Activated CD4-positive, alpha-beta T cell treated with anti-CD3 and anti-CD28 coated beads, Interleukin-2, amount 10 ng/mL, durations not matched to agents 7 days and 5 days (primary cell): Measurements from ENCODE around the gene PHKG2. TPM values are rescaled to one million over a fixed set of nuclear protein-coding genes. Genes with fewer than 3 reads are reported as not detected.

Experiments used
- CTCF ChIA-PET: fragments of 350-600 bp; sonication (Branson Sonifier 250); formaldehyde crosslinking; loops from one replicate; lab custom pipeline; 2021; ENCODE audit warnings: antibody characterized with exemption; lab: Charles Lee
- POLR2A ChIA-PET: fragments of 350-600 bp; sonication (Branson Sonifier 250); formaldehyde crosslinking; loops from one replicate; lab custom pipeline; 2021; ENCODE audit warnings: antibody characterized with exemption; lab: Charles Lee
- DNase-seq: peaks from one replicate; pipeline ENCODE4 v3.0.0-alpha.2; 2020
- H3K27ac Mint-ChIP-seq: one replicate; pipeline ENCODE4 v1.8.0; 2021; ENCODE audit warnings: mild to moderate bottlenecking, moderate library complexity, mixed read lengths
- H3K27me3 Mint-ChIP-seq: one replicate; pipeline ENCODE4 v1.8.0; 2021; ENCODE audit warnings: mixed read lengths
- H3K36me3 Mint-ChIP-seq: one replicate; pipeline ENCODE4 v1.8.0; 2021; ENCODE audit warnings: low read depth, mixed read lengths
- H3K4me1 Mint-ChIP-seq: one replicate; pipeline ENCODE4 v1.8.0; 2021; ENCODE audit warnings: mixed read lengths
- H3K4me3 Mint-ChIP-seq: one replicate; pipeline ENCODE4 v1.8.0; 2021; ENCODE audit warnings: mild to moderate bottlenecking, moderate library complexity, mixed read lengths
- H3K9me3 Mint-ChIP-seq: one replicate; pipeline ENCODE4 v1.8.0; 2021; ENCODE audit warnings: mixed read lengths
- total RNA-seq, 2 experiments: library from RNA; stranded (reverse); gene quantifications; one replicate each; pipeline ENCODE4 v1.2.3, GENCODE V29; 2021

PHKG2 gene
- total RNA-seq, 2 experiments from 2014 or later, result 41.1 to 43.4 TPM

DNA sequence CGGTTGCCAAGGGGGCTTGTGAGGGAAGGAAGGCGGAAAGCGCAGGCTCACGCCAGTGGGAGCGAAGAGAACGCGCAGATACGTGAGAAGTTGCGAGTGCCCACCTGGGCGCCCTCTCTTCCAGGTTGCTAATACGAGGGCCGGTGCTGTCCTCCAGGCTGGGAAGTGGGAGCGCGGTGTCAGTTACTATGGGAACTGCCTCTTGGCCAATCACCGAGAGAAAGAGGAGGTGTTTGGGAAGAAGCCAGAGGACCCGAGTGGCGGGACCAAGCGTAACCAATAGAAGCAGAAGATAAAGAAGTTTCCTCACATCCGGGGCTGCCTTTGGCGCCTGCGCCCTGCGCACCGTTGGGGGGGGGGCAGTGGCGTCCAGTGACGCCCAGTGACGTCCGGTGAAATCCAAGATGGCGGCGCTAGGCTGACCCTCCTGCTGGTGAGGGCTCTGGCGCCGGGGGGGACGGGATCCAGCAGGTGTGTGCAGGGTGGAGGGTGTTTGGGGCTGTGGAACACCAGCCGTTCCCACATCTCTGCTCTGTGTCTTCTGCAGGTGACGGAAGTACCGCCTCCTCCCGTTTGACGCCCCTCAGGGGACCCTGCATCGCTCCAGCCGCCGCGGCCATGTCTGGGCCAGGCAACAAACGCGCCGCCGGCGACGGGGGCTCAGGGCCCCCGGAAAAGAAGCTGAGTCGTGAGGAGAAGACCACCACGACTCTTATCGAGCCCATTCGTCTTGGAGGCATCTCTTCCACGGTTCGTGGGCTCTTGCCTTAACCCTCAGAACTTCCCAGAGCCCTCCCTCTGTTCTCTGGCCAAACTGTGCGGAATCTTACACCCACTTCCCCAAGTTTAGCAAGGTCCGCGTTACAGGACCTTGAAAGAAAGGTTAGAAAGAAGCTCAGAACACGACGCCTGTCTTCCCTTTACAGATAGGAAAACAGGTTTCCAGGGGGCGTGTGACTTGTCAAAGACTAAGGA lies 14.0 kb downstream of the PHKG2 start, which contains the start of the genes CFAP119 and RNF40:
TSS of gene CFAP119 (minus strand) at position 135 of the 975 bp plus-strand sequence. CDS start 314 bp downstream, outside the sequence.
TSS of gene RNF40 (plus strand) at position 395 of the 975 bp plus-strand sequence. CDS start at position 619, 224 bp downstream.
- Mint-ChIP-seq H3K27ac (peak within 1 kb of the TSS; percentile 93), H3K9me3 (no peaks in the 10 kb centered on the region), H3K4me3 (peak within 1 kb of the TSS; percentile 98), H3K36me3 (peaks cover 28% of the 10 kb centered on the region), H3K27me3 (no peaks in the 10 kb centered on the region), H3K4me1 (peaks cover 32% of the 10 kb centered on the region)
- ChIA-PET CTCF (interaction anchor here (1.4 kb wide), 1 partner anchor 13 kb away, joined by 3 read pairs; the partner anchor contains the start of gene PHKG2), POLR2A (interaction anchor here (0.7 kb wide), 1 partner anchor 11 kb away, joined by 3 read pairs; no protein-coding TSS in a partner anchor)
- DNase-seq, result peak; percentile 94

DNA sequence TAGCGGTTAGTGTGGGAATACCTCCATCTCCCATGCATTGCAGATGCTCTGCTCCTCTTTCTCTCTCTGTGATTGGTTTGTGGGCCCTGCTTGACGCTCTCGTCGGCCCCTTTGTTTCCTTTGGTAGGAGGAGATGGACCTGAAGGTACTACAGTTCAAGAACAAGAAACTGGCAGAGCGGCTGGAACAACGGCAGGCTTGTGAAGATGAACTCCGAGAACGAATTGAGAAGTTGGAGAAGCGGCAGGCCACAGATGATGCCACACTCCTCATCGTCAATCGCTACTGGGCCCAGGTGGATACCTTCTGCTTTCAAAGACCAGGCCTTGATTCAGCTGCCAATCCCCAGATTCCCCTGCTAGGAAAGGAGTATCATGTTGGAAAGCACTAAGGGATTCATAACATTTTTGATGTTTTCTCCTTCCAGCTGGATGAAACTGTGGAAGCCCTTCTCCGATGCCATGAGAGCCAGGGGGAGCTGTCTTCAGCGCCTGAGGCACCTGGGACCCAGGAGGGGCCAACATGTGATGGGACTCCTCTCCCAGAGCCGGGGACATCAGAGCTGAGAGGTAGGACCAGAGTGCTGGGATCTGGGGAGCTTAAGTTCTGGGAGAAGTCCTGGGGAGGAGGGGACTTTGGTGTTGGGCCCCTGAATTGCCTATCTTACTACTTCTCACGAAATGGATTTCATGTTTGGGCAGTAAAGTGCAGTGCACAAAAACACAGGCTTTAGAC lies 14.9 kb downstream of the PHKG2 start:
- Mint-ChIP-seq H3K27me3 (no peaks in the 10 kb centered on the region), H3K27ac (peak overlapping the region; percentile 93), H3K36me3 (peaks cover 34% of the 10 kb centered on the region), H3K4me3 (peak overlapping the region; percentile 98), H3K4me1 (peaks cover 32% of the 10 kb centered on the region), H3K9me3 (no peaks in the 10 kb centered on the region)
- ChIA-PET CTCF (interaction anchor here (0.7 to 1.4 kb wide), 3 partner anchors 14 to 38 kb away, joined by 3 read pairs; partner anchors contain the start of gene PHKG2), POLR2A (no interaction called here)
- DNase-seq, result no peak

DNA sequence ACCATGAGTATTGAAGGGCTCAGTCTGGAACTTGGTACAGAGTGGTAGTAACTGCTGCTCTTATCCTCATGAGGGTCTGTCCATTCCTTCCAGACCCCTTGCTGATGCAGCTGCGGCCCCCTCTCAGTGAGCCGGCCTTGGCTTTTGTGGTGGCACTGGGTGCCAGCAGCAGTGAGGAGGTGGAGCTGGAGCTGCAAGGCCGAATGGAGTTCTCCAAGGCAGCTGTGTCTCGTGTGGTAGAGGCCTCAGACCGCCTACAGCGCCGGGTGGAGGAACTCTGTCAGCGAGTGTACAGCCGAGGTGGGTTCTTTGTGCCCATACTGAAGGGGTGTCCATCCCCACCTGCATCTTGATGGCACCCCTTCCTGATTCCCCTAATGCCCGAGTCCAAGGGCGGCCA lies 15.9 kb downstream of the PHKG2 start:
- Mint-ChIP-seq H3K27me3 (no peaks in the 10 kb centered on the region), H3K4me3 (peak overlapping the region; percentile 45), H3K36me3 (peaks cover 40% of the 10 kb centered on the region), H3K4me1 (peaks cover 32% of the 10 kb centered on the region), H3K27ac (no peak overlapping the region), H3K9me3 (no peaks in the 10 kb centered on the region)
- ChIA-PET POLR2A (no interaction called here), CTCF (interaction anchor here (1.3 kb wide), 1 partner anchor 39 kb away, joined by 3 read pairs; no protein-coding TSS in a partner anchor)
- no peak for DNase-seq

DNA sequence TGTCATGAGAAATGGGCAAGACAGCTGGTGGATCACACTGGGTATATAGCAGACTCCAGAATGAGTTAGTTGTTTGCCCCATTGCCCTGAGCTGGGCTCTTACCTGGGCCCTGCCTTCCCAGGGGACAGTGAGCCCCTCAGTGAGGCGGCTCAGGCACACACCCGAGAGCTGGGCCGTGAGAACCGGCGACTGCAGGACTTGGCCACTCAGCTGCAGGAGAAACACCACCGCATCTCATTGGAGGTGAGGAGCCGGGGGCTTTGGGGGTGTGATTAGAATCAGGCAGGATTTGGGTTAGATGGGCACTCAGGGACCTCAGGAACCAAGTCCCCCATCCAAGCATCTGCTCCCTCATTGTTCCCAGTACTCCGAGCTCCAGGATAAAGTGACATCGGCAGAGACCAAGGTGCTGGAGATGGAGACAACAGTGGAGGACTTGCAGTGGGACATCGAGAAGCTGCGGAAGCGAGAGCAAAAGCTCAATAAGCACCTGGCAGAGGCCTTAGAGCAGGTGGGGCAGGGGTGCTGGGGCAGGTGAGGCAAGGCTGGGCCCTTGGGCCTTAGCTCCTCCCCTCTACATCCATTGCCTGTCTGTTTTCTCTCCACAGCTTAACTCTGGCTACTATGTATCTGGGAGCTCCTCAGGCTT lies 16.7 kb downstream of the PHKG2 start:
- POLR2A ChIA-PET, result no interaction called here
- Mint-ChIP-seq H3K36me3 (peaks cover 47% of the 10 kb centered on the region), H3K27me3 (no peaks in the 10 kb centered on the region), H3K4me3 (no peak overlapping the region), H3K27ac (no peak overlapping the region), H3K9me3 (no peaks in the 10 kb centered on the region), H3K4me1 (peaks cover 32% of the 10 kb centered on the region)
- no peak for DNase-seq
- CTCF ChIA-PET, result interaction anchor here (0.6 to 1.3 kb wide), 3 partner anchors 15 to 287 kb away, joined by 3 to 5 read pairs (median 3); no protein-coding TSS in a partner anchor

DNA sequence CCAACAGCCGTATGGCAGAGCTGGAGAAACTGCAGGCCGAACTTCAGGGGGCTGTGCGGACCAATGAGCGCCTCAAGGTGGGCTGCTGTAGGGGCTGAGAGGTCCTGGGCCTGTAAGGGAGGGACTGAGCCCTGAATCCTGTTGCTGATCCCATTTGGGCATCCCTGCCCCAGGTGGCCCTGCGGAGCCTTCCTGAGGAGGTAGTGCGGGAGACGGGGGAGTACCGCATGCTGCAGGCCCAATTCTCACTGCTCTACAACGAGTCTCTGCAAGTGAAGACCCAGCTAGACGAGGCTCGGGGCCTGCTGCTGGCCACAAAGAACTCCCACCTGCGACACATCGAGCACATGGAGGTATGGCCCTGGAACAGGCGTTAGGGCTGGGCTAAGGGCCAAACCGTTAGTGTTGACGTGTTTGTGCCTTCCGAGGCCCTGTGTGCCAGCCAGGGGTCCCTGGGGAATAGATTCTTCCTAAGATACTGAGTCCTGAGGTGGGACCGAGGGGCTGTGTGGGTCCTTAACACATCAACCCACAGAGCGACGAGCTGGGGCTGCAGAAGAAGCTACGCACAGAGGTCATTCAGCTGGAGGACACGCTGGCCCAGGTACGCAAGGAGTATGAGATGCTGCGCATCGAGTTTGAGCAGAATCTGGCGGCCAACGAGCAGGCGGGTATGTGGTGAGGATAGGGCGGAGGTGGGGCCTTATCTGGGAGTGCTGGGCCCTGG lies 18.1 kb downstream of the PHKG2 start:
- DNase-seq, result no peak
- Mint-ChIP-seq H3K4me1 (peaks cover 20% of the 10 kb centered on the region), H3K36me3 (peaks cover 54% of the 10 kb centered on the region), H3K27me3 (no peaks in the 10 kb centered on the region), H3K4me3 (no peak overlapping the region), H3K27ac (no peak overlapping the region), H3K9me3 (no peaks in the 10 kb centered on the region)
- ChIA-PET CTCF (no interaction called here), POLR2A (no interaction called here)

DNA sequence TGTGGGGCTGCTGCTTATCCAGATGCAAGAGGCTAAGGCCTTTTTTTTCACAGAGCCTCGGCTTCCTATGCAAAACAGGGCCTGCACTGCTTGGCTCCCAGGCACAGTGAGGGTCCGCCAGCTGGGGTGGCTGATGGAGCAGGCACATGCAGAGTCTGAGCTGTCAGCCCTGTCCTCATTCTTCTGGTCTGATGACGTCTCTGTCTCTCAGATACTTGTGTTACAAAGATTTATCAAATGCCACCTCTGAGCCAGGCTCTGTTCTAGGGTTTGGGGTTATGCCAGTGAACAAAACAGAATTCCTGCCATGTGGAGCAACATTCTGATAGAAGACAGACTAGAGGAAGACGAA lies 18.7 kb downstream of the PHKG2 start:
- DNase-seq, result no peak
- H3K4me3 Mint-ChIP-seq, result no peak overlapping the region
- peaks cover 56% of the 10 kb centered on the region for H3K36me3 Mint-ChIP-seq
- no peaks in the 10 kb centered on the region for H3K9me3 Mint-ChIP-seq
- ChIA-PET CTCF (no interaction called here), POLR2A (no interaction called here)
- H3K27me3 Mint-ChIP-seq, result no peaks in the 10 kb centered on the region
- H3K27ac Mint-ChIP-seq, result no peak overlapping the region
- H3K4me1 Mint-ChIP-seq, result peaks cover 20% of the 10 kb centered on the region

DNA sequence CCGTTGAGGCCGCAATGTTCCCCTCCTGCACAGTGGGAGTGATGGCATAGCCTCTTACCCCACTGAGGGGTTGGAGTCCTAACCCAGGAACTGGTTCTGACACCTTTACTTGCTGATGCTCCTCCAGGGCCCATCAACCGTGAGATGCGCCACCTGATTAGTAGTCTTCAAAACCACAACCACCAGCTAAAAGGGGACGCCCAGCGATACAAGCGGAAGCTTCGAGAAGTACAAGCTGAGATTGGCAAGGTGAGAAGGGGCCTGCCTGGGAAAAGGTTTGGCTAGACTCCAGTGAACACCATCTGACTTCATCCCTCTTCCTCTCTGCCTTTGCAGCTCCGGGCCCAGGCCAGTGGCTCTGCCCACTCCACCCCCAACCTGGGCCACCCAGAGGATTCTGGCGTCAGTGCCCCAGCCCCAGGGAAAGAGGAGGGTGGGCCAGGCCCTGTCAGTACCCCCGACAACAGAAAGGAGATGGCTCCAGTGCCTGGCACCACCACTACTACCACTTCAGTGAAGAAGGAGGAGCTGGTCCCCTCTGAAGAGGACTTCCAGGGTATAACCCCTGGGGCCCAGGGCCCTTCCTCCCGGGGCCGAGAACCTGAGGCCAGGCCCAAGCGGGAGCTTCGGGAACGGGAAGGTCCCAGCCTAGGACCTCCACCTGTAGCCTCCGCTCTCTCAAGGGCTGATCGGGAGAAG lies 19.7 kb downstream of the PHKG2 start:
- Mint-ChIP-seq H3K27ac (no peak overlapping the region), H3K9me3 (no peaks in the 10 kb centered on the region), H3K4me1 (peaks cover 22% of the 10 kb centered on the region), H3K36me3 (peaks cover 63% of the 10 kb centered on the region), H3K4me3 (no peak overlapping the region), H3K27me3 (no peaks in the 10 kb centered on the region)
- POLR2A ChIA-PET, result no interaction called here
- DNase-seq, result no peak
- CTCF ChIA-PET, result interaction anchor here (1.2 to 1.7 kb wide), 4 partner anchors 13 to 77 kb away, joined by 3 to 5 read pairs (median 4); no protein-coding TSS in a partner anchor

DNA sequence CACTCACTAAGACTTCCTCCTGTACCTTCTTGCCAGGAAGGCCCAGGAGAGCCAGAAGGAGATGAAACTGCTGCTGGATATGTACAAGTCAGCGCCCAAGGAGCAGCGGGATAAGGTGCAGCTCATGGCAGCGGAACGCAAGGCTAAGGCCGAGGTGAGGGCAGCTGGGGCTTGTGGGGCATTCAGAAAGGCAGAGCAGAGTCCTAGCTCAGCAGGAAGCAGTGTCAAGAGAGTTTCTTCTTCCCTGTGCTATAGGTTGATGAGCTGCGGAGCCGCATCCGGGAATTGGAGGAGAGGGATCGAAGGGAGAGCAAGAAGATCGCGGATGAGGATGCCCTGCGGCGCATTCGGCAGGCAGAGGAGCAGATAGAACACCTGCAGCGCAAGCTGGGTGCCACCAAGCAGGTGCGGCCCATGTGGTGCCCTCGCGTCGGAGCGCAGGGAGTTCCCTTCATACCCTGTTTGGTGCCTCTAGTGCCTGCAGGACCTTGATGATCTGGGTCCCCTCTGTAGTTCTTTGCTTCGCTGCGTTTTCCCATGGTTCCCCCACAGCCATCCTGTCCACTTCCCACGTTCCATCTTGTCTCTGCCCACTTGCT lies 20.5 kb downstream of the PHKG2 start:
- Mint-ChIP-seq H3K27ac (peak overlapping the region; percentile 47), H3K4me1 (peaks cover 20% of the 10 kb centered on the region), H3K4me3 (no peak overlapping the region), H3K9me3 (no peaks in the 10 kb centered on the region), H3K27me3 (no peaks in the 10 kb centered on the region), H3K36me3 (peaks cover 64% of the 10 kb centered on the region)
- ChIA-PET CTCF (interaction anchor here (0.5 to 1.7 kb wide), 7 partner anchors 12 to 170 kb away, joined by 3 to 5 read pairs (median 3); partner anchors contain the start of gene PHKG2), POLR2A (no interaction called here)
- DNase-seq, result no peak

DNA sequence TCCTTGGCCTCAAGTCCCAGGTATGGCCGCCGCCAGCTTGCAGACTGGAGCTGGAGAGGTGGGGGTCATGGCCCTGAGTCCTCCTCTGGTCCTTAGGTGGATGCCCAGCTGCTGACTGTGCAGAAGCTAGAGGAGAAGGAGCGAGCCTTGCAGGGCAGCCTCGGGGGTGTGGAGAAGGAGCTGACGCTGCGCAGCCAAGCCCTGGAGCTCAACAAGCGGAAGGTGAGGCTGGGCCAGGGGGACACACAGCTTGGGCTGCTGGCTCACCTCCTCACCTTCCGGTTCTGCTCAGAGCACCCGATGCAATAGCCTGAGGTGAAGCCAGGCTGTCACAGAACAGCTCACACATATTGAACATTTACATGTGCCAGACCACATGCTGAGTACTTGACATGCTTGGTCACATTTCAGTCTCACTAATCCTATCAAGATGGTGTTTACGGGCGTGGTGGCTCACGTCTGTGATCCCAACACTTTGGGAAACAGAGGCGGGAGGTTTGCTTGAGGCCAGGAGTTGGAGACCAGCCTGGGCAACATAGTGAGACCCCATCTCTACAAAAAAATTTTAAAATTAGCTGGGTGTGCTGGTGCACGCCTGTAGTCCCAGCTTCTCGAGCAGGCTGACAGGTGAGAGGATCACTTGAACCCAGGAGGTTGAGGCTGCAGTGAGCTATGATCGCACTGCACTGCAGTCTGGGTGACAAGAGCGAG lies 21.3 kb downstream of the PHKG2 start:
- Mint-ChIP-seq H3K27me3 (no peaks in the 10 kb centered on the region), H3K27ac (no peak overlapping the region), H3K4me3 (no peak overlapping the region), H3K36me3 (peaks cover 60% of the 10 kb centered on the region), H3K4me1 (peaks cover 16% of the 10 kb centered on the region), H3K9me3 (no peaks in the 10 kb centered on the region)
- ChIA-PET POLR2A (no interaction called here), CTCF (interaction anchor here (0.5 to 1.7 kb wide), 7 partner anchors 9 to 169 kb away, joined by 3 to 5 read pairs (median 3); partner anchors contain the start of gene PHKG2)
- DNase-seq, result no peak

DNA sequence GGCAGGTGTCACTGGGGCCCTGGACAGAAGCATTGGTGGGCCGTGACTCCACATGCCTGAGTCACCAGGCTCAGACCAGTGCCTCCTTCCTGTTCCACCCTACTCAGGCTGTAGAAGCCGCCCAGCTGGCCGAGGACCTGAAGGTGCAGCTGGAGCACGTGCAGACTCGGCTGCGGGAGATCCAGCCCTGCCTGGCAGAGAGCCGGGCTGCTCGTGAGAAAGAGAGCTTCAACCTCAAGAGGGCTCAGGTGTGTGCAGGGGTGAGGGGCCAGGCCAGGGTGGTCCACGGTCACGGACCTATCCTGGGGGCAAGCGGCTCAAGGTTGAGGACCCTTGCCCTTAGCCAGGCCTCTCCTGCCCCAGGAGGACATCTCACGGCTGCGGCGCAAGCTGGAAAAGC lies 23.5 kb downstream of the PHKG2 start:
- Mint-ChIP-seq H3K36me3 (peaks cover 52% of the 10 kb centered on the region), H3K9me3 (no peaks in the 10 kb centered on the region), H3K4me3 (no peak overlapping the region), H3K27ac (no peak overlapping the region), H3K27me3 (no peaks in the 10 kb centered on the region), H3K4me1 (peaks cover 27% of the 10 kb centered on the region)
- CTCF ChIA-PET, result interaction anchor here (1.3 to 1.6 kb wide), 2 partner anchors 33 to 42 kb away, joined by 4 to 6 read pairs; no protein-coding TSS in a partner anchor
- no peak for DNase-seq
- POLR2A ChIA-PET, result no interaction called here
